A549 (cell line): ENCODE data around the gene APBB2. TPM values are rescaled to one million over a fixed set of nuclear protein-coding genes. Genes with fewer than 3 reads are reported as not detected.

Experiments used
- ATAC-seq, 2 experiments: fragments of 200-7000 bp in 1 of 2; fragments of >200 bp in 1 of 2; cut with Nextera tagmentation in 1 of 2; cut with Tn5 transposase in 1 of 2; 3 replicates each; pipeline versions ENCODE4 v1.8.0 to v1.9.1; 2018 to 2020; ENCODE audit warnings: mild to moderate bottlenecking in 1 of 2, moderate library complexity in 1 of 2
- CTCF ChIA-PET: fragments of 300-600 bp; sonication (Branson Sonifier 250); formaldehyde crosslinking; extraction: SDS; loops from one replicate; lab custom pipeline; 2021; ENCODE audit warnings: antibody characterized with exemption, inconsistent platforms; lab: Yijun Ruan, JAX
- POLR2A ChIA-PET: fragments of 350-600 bp; formaldehyde crosslinking; extraction: SDS; loops from one replicate; lab custom pipeline; 2021; ENCODE audit warnings: antibody characterized with exemption, inconsistent platforms; lab: Yijun Ruan, JAX
- DNase-seq, 2 experiments: peaks; one replicate each; pipeline versions ENCODE4 v3.0.0 to v3.0.0-alpha.2; 2011 to 2016; ENCODE audit warnings: low read depth in 1 of 2, low spot score in 1 of 2
- FAIRE-seq: peaks from 2 replicates; lab custom pipeline; 2011; peaks lifted over from hg19 to GRCh38; lab: Jason Lieb, UNC
- H3K27ac ChIP-seq, 2 experiments: fragments of >200 bp; sonication (Bioruptor Twin); formaldehyde crosslinking; 3 replicates each; pipeline ENCODE4 v1.5.1; 2016 to 2017
- H3K4me1 ChIP-seq: fragments of >200 bp; sonication (Bioruptor Twin); formaldehyde crosslinking; 3 replicates; pipeline ENCODE4 v1.6.1; 2016
- H3K4me2 ChIP-seq: fragments of >200 bp; sonication (Bioruptor Twin); formaldehyde crosslinking; 3 replicates; pipeline ENCODE4 v1.6.1; 2016
- H3K4me3 ChIP-seq: fragments of >200 bp; sonication (Bioruptor Twin); formaldehyde crosslinking; 3 replicates; pipeline ENCODE4 v1.5.1; 2016
- H3K9me3 ChIP-seq: fragments of >200 bp; sonication (Bioruptor Twin); formaldehyde crosslinking; 3 replicates; pipeline ENCODE4 v1.6.1; 2016
- BHLHE40 ChIP-seq: IDR thresholded peaks from 2 replicates; pipeline ENCODE4 v1.6.1; 2012; ENCODE audit warnings: low read depth, low read length, inconsistent platforms
- CBX2 ChIP-seq: fragments of 200-600 bp; sonication (generic); IDR thresholded peaks from 2 replicates; pipeline ENCODE4 v1.6.1; 2016; ENCODE audit warnings: low read depth, mild to moderate bottlenecking, borderline replicate concordance
- CHD2 ChIP-seq: fragments of 150-350 bp; IDR thresholded peaks from 2 replicates; pipeline ENCODE4 v1.6.1; 2014; ENCODE audit warnings: low read length; ENCODE audit not compliant: partially characterized antibody
- CHD4 ChIP-seq: fragments of 200-600 bp; sonication (generic); IDR thresholded peaks from 2 replicates; pipeline ENCODE4 v1.6.1; 2016; ENCODE audit warnings: antibody characterized with exemption, mild to moderate bottlenecking, borderline replicate concordance
- CTCF ChIP-seq: fragments of >200 bp; sonication (Bioruptor Twin); formaldehyde crosslinking; IDR thresholded peaks from 3 replicates; pipeline ENCODE4 v1.5.1; 2016
- FOSL2 ChIP-seq, 2 experiments: fragments of 450-650 bp in 1 of 2; fragments of >200 bp in 1 of 2; sonication (Bioruptor Twin) in 1 of 2; formaldehyde crosslinking; IDR thresholded peaks; 2 replicates each; pipeline versions ENCODE4 v1.5.0 to v1.6.1; 2016 to 2020; ENCODE audit warnings: mild to moderate bottlenecking in 1 of 2, moderate library complexity in 1 of 2
- FOXS1 ChIP-seq: fragments of 250-450 bp; sonication (Bioruptor Pico); IDR thresholded peaks from 2 replicates; pipeline ENCODE4 v1.5.0; 2020; ENCODE audit warnings: mild to moderate bottlenecking, moderate library complexity
- HDAC2 ChIP-seq: fragments of 200-600 bp; sonication (generic); IDR thresholded peaks from 2 replicates; pipeline ENCODE4 v1.6.1; 2016
- HOXB5 ChIP-seq: fragments of 250-450 bp; sonication (Bioruptor Pico); IDR thresholded peaks from 2 replicates; pipeline ENCODE4 v1.5.0; 2020; ENCODE audit warnings: mild to moderate bottlenecking, moderate library complexity
- JUN ChIP-seq, 2 experiments: fragments of >200 bp; sonication (Bioruptor Twin); formaldehyde crosslinking; IDR thresholded peaks; 2 replicates in 1 of 2; 3 replicates in 1 of 2; pipeline ENCODE4 v1.6.1; 2016 to 2017
- JUNB ChIP-seq: fragments of >200 bp; sonication (Bioruptor Twin); formaldehyde crosslinking; IDR thresholded peaks from 2 replicates; pipeline ENCODE4 v1.6.1; 2016
- MAFK ChIP-seq: fragments of 450-650 bp; IDR thresholded peaks from 2 replicates; pipeline ENCODE4 v1.6.1; 2014; ENCODE audit not compliant: partially characterized antibody
- MAX ChIP-seq: IDR thresholded peaks from 2 replicates; pipeline ENCODE4 v1.6.1; 2012
- MYC ChIP-seq: IDR thresholded peaks from 2 replicates; pipeline ENCODE4 v1.6.1; 2012; ENCODE audit warnings: mild to moderate bottlenecking, inconsistent platforms, low read length, improper control_type of control experiment, borderline replicate concordance
- NPAS2 ChIP-seq: fragments of 250-450 bp; sonication (Bioruptor Pico); IDR thresholded peaks from 2 replicates; pipeline ENCODE4 v1.8.0; 2022; ENCODE audit warnings: mild to moderate bottlenecking, moderate library complexity, borderline replicate concordance
- PHF8 ChIP-seq: fragments of 200-600 bp; sonication (generic); IDR thresholded peaks from 2 replicates; pipeline ENCODE4 v1.6.1; 2016; ENCODE audit warnings: low read depth, mild to moderate bottlenecking, antibody characterized with exemption, moderate library complexity, borderline replicate concordance
- RCOR1 ChIP-seq: fragments of 150-350 bp; IDR thresholded peaks from 2 replicates; pipeline ENCODE4 v1.6.1; 2014; ENCODE audit warnings: antibody characterized with exemption, low read length, low read depth
- SMC3 ChIP-seq: fragments of >200 bp; sonication (Bioruptor Twin); formaldehyde crosslinking; IDR thresholded peaks from 3 replicates; pipeline ENCODE4 v1.6.1; 2018; ENCODE audit warnings: inconsistent platforms
- SREBF2 ChIP-seq: fragments of 450-650 bp; IDR thresholded peaks from 2 replicates; pipeline ENCODE4 v1.6.1; 2014; ENCODE audit warnings: mild to moderate bottlenecking, moderate library complexity
- USF2 ChIP-seq: fragments of 450-650 bp; IDR thresholded peaks from 2 replicates; pipeline ENCODE4 v1.6.1; 2014; ENCODE audit warnings: antibody characterized with exemption
- ZC3H11A ChIP-seq: fragments of 450-650 bp; IDR thresholded peaks from 2 replicates; pipeline ENCODE4 v1.6.1; 2014; ENCODE audit warnings: antibody characterized with exemption, mild to moderate bottlenecking
- ZNF302 ChIP-seq: fragments of 250-450 bp; sonication (Bioruptor Pico); IDR thresholded peaks from 2 replicates; pipeline ENCODE4 v1.9.0; 2021; ENCODE audit warnings: inconsistent platforms, mild to moderate bottlenecking, moderate library complexity
- ZSCAN20 ChIP-seq: fragments of 250-450 bp; sonication (Bioruptor Pico); IDR thresholded peaks from 2 replicates; pipeline ENCODE4 v1.8.0; 2022; ENCODE audit warnings: mild to moderate bottlenecking, moderate library complexity
- WGBS: methylation state at CpG from one replicate; pipeline ENCODE4 v1.1.6; 2017; ENCODE audit errors: missing lambda C conversion rate; 5-methylcytosine and 5-hydroxymethylcytosine counted together
- polyA plus RNA-seq, 4 experiments: library from polyadenylated mRNA; depleted of rRNA in 3 of 4; stranded (reverse); fragments of >200 nt; fragmentation: RNase III in 1 of 4; extraction: RNeasy Plus Mini Kit Qiagen cat#74134 plus additional on column Dnase treatment in 1 of 4; gene quantifications; 2 replicates in 3 of 4; 3 replicates in 1 of 4; pipeline ENCODE4 v1.2.3, GENCODE V29; 2011 to 2017
- TF ChIP-seq, protein P1 (sequence below): fragments of 250-450 bp; sonication (Bioruptor Pico); IDR thresholded peaks from 2 replicates; pipeline ENCODE4 v1.5.0; 2020; ENCODE audit warnings: low read depth, mild to moderate bottlenecking, moderate library complexity
- TF ChIP-seq, protein P2 (sequence below): fragments of 150-350 bp; IDR thresholded peaks from 2 replicates; pipeline ENCODE4 v1.6.1; 2014; ENCODE audit warnings: low read depth, mild to moderate bottlenecking, low read length

APBB2 gene
- polyA plus RNA-seq, 2 of the 4 experiments (the other 2 are of a cell fraction): 8.3 to 31.9 TPM

GRCh38 chr4:41137879-41138278 lies 76.5 kb downstream of the APBB2 start:
- no peak overlapping the region for H3K4me3 ChIP-seq
- no peak for TF ChIP-seq CHD2
- no peak for TF ChIP-seq ZC3H11A
- TF ChIP-seq JUN (IDR thresholded peaks at IDR 0.05): no peak
- no peak for TF ChIP-seq RCOR1
- TF ChIP-seq, protein P1, sequence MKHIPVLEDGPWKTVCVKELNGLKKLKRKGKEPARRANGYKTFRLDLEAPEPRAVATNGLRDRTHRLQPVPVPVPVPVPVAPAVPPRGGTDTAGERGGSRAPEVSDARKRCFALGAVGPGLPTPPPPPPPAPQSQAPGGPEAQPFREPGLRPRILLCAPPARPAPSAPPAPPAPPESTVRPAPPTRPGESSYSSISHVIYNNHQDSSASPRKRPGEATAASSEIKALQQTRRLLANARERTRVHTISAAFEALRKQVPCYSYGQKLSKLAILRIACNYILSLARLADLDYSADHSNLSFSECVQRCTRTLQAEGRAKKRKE: no peak
- no peak for TF ChIP-seq SMC3
- no peak for TF ChIP-seq USF2
- TF ChIP-seq CHD4: no peak
- TF ChIP-seq FOSL2 (IDR thresholded peaks at IDR 0.05): no peak
- no peak for TF ChIP-seq FOSL2 (CRISPR knock-in tag; IDR thresholded peaks at IDR 0.05)
- TF ChIP-seq SREBF2: no peak
- TF ChIP-seq MAX: no peak
- TF ChIP-seq, all 56 proteins: peak for 0
- POLR2A ChIA-PET: no interaction called here
- CTCF ChIA-PET: no interaction called here
- ATAC-seq (no peak), FAIRE-seq (no peak), DNase-seq (no peak)
- Histone ChIP-seq H3K4me1 (peaks cover 20% of the 10 kb centered on the region), H3K27ac (no peak overlapping the region), H3K9me3 (no peaks in the 10 kb centered on the region), H3K4me2 (no peak overlapping the region)
- WGBS: 77% methylated on average over 7 of the region's 7 CpGs

DNA sequence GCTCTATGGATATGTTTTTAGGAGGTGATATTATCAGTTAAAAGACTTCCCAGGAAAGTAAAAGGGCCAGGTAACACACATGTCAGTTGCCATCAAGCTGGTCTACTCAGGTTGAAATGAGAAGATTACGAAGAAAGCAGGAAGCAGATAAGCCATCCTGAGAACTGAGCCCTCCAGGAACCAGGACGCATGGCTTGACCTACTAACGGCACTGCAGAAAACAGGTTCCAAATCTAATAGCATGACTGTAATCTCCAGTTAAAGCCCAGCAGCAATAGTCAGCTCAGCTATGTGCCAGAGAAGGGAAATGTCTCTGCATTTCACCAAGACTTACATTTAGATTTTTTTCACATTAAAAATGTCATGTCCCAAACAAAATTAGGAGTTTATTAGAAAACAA lies 77.9 kb downstream of the APBB2 start:
- TF ChIP-seq CBX2: no peak
- TF ChIP-seq NPAS2 (CRISPR knock-in tag): no peak
- TF ChIP-seq MAFK: no peak
- TF ChIP-seq, all 56 proteins: peak for 0
- no peak overlapping the region for H3K4me2 ChIP-seq
- H3K27ac ChIP-seq: no peak overlapping the region
- no peaks in the 10 kb centered on the region for H3K9me3 ChIP-seq
- DNase-seq (no peak), ATAC-seq (no peak), FAIRE-seq (no peak)
- H3K4me1 ChIP-seq: peaks cover 21% of the 10 kb centered on the region
- 96% methylated on average over 3 of the region's 3 CpGs for WGBS
- POLR2A ChIA-PET: no interaction called here
- H3K4me3 ChIP-seq: no peak overlapping the region
- CTCF ChIA-PET: interaction anchor here (1.1 kb wide), 1 partner anchor 77 kb away, joined by 3 read pairs; the partner anchor contains the start of gene APBB2

DNA sequence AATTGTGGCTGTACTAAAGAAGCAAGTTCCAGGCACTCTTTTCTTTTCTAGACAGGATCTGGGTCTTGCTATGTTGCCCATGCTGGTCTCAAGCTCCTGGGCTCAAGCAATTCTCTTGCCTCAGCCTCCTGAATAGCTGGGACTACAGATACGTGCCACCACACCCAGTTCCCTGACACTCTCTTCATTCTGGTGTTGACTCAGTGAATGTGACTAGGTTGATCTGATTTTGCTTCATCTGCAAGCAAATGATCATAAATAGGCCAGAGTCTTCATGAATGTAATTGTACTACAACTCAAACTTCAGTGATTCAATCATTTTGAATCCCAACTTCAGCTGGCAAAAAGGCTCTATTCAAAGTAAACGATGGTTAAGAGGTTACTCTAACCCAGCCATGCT lies 78.5 kb downstream of the APBB2 start:
- no peak overlapping the region for H3K4me3 ChIP-seq
- ChIA-PET CTCF (interaction anchor here (1.1 kb wide), 1 partner anchor 78 kb away, joined by 3 read pairs; the partner anchor contains the start of gene APBB2), POLR2A (no interaction called here)
- no peak for ATAC-seq
- H3K4me2 ChIP-seq: no peak overlapping the region
- H3K9me3 ChIP-seq: no peaks in the 10 kb centered on the region
- peaks cover 21% of the 10 kb centered on the region for H3K4me1 ChIP-seq
- TF ChIP-seq MAFK: no peak
- TF ChIP-seq ZNF302 (CRISPR knock-in tag): no peak
- TF ChIP-seq CTCF: no peak
- TF ChIP-seq JUNB: no peak
- no peak for DNase-seq
- H3K27ac ChIP-seq: no peak overlapping the region
- WGBS: 37% methylated on average over 2 of the region's 2 CpGs
- FAIRE-seq: no peak

DNA sequence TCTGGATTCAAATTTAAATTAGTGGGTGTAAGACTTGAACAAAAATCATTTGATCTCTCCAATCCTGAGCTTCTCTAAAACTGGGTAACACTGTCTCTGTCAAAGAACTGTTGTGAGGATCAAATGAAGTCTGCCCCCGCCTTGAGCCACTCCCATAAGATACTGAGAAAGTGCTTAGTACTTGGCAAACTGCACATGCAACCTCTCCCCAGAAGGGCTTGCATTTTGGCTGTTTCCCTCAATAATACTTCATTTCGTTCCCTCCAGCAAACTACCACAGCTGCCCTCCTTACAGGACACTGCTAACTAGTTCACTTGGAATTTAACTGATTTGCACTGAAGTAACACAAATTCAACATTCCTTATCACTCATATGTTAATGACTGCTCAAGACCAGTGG lies 79.8 kb downstream of the APBB2 start:
- ChIA-PET POLR2A (no interaction called here), CTCF (interaction anchor here (0.6 kb wide), 1 partner anchor 229 kb away, joined by 3 read pairs; no protein-coding TSS in a partner anchor)
- no peaks in the 10 kb centered on the region for H3K9me3 ChIP-seq
- WGBS: 80% methylated on average over 2 of the region's 2 CpGs
- DNase-seq (no peak), FAIRE-seq (no peak), ATAC-seq (peak in 1 of 2 experiments; percentile 45; a peak in 1 of 6 replicates)
- H3K4me2 ChIP-seq: no peak overlapping the region
- H3K27ac ChIP-seq: no peak overlapping the region
- H3K4me1 ChIP-seq: peaks cover 21% of the 10 kb centered on the region
- H3K4me3 ChIP-seq: no peak overlapping the region
- TF ChIP-seq ZSCAN20 (CRISPR knock-in tag) (no peak), FOXS1 (CRISPR knock-in tag) (no peak), MYC (no peak), PHF8 (no peak), BHLHE40 (no peak), HDAC2 (no peak), USF2 (no peak), HOXB5 (no peak), JUNB (no peak), JUN (IDR thresholded peaks at IDR 0.05) (no peak)
- TF ChIP-seq, protein P2, sequence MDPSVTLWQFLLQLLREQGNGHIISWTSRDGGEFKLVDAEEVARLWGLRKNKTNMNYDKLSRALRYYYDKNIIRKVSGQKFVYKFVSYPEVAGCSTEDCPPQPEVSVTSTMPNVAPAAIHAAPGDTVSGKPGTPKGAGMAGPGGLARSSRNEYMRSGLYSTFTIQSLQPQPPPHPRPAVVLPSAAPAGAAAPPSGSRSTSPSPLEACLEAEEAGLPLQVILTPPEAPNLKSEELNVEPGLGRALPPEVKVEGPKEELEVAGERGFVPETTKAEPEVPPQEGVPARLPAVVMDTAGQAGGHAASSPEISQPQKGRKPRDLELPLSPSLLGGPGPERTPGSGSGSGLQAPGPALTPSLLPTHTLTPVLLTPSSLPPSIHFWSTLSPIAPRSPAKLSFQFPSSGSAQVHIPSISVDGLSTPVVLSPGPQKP: no peak
